PC-3 (cell line): ENCODE data around the gene LHX4.

Experiments
- EZH2 ChIP-seq: fragments of 300-600 bp; sonication (generic); IDR thresholded peaks from one replicate; pipeline ENCODE4 v1.6.1; 2017; ENCODE audit warnings: antibody characterized with exemption, mild to moderate bottlenecking, low read length; ENCODE audit not compliant: unreplicated experiment
- EZH2phosphoT487 ChIP-seq: fragments of 300-600 bp; sonication (generic); IDR thresholded peaks from 2 replicates; pipeline ENCODE4 v1.6.1; 2018; ENCODE audit warnings: mild to moderate bottlenecking, antibody characterized with exemption, low read length, borderline replicate concordance
- TF ChIP-seq, protein P1 (sequence below): fragments of 300-600 bp; sonication (generic); conservative IDR thresholded peaks from 2 replicates; pipeline ENCODE4 v1.5.1; 2017; ENCODE audit warnings: antibody characterized with exemption, low read depth, mild to moderate bottlenecking, low read length

DNA sequence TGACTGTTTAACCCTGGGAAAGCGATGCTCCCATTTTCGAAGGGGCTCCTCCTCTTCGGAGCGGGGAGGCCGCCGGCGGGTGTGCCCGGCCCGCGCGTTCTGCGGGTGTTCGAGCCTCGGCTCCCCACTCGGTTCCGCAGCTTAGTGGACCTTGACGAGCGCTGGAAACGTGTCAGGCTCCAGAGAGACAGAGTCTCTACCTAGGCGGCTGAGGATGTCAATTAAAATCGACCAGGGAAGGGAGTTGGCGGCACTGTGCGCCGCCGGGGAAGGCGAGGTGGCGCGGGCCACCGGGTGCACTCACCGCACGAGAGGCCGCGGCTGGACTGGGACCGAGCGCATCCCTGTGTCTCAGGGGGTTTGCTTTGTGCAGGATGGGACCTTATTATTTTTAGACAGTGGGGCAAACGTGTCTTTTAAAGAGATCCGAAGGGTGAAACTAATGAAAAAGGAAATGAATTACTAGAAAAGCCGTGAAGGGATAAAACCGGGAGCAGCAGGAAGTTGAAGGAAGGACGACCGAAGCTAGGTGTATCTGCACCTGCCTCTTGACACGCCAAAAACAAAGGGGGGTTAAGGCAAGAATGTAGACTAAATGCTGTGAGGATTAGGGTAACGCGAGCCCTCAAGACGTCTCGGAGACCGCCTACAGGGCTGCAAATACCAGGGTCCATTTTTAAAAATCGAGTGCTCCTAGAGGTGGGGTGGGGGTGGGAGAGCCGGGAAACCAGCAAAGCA is 5.6 kb downstream of the LHX4 start:
- TF ChIP-seq, protein P1, sequence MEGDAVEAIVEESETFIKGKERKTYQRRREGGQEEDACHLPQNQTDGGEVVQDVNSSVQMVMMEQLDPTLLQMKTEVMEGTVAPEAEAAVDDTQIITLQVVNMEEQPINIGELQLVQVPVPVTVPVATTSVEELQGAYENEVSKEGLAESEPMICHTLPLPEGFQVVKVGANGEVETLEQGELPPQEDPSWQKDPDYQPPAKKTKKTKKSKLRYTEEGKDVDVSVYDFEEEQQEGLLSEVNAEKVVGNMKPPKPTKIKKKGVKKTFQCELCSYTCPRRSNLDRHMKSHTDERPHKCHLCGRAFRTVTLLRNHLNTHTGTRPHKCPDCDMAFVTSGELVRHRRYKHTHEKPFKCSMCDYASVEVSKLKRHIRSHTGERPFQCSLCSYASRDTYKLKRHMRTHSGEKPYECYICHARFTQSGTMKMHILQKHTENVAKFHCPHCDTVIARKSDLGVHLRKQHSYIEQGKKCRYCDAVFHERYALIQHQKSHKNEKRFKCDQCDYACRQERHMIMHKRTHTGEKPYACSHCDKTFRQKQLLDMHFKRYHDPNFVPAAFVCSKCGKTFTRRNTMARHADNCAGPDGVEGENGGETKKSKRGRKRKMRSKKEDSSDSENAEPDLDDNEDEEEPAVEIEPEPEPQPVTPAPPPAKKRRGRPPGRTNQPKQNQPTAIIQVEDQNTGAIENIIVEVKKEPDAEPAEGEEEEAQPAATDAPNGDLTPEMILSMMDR: no peak
- TF ChIP-seq EZH2: no peak
- TF ChIP-seq EZH2phosphoT487: no peak
